Activated CD4-positive, alpha-beta memory T cell treated with anti-CD3 and anti-CD28 coated beads for 36 hours (primary cell): Measurements from ENCODE around the gene FAM228B. TPM values are rescaled to one million over a fixed set of nuclear protein-coding genes. Genes with fewer than 3 reads are reported as not detected.
"Not testable (repeated sequence)": the region's sequence is repeated elsewhere in the genome, so short reads cannot be mapped to it uniquely, and the experiment has no call there.

Experiments used
- CTCF ChIA-PET: fragments of 350-600 bp; sonication (Branson Sonifier 250); formaldehyde crosslinking; loops from one replicate; lab custom pipeline; 2021; ENCODE audit warnings: antibody characterized with exemption, inconsistent platforms; lab: Charles Lee
- POLR2A ChIA-PET: fragments of 350-600 bp; sonication (Branson Sonifier 250); formaldehyde crosslinking; loops from one replicate; lab custom pipeline; 2021; ENCODE audit warnings: antibody characterized with exemption; lab: Charles Lee
- DNase-seq: peaks from one replicate; pipeline ENCODE4 v3.0.0-alpha.2; 2020
- H3K27ac Mint-ChIP-seq: one replicate; pipeline ENCODE4 v1.8.0; 2021; ENCODE audit warnings: mixed read lengths
- H3K27me3 Mint-ChIP-seq: one replicate; pipeline ENCODE4 v1.8.0; 2021; ENCODE audit warnings: mixed read lengths
- H3K36me3 Mint-ChIP-seq: one replicate; pipeline ENCODE4 v1.8.0; 2021; ENCODE audit warnings: mixed read lengths
- H3K4me1 Mint-ChIP-seq: one replicate; pipeline ENCODE4 v1.8.0; 2021; ENCODE audit warnings: low read depth, mixed read lengths
- H3K4me3 Mint-ChIP-seq: one replicate; pipeline ENCODE4 v1.8.0; 2021; ENCODE audit warnings: mild to moderate bottlenecking, mixed read lengths
- H3K9me3 Mint-ChIP-seq: one replicate; pipeline ENCODE4 v1.8.0; 2021; ENCODE audit warnings: mixed read lengths
- intact Hi-C: fragments of 100-400 bp; cut with micrococcal nuclease; formaldehyde crosslinking; loops from one replicate; pipeline ENCODE4 v1.15.1; 2023
- total RNA-seq, 2 experiments: library from RNA; stranded (reverse); gene quantifications; one replicate each; pipeline ENCODE4 v1.2.3, GENCODE V29; 2021

The FAM228B gene
- total RNA-seq, 2 experiments from 2014 or later: 6.5 to 7.2 TPM

- peaks cover 14% of the 10 kb centered on the region for H3K4me1 Mint-ChIP-seq
- POLR2A ChIA-PET: interaction anchor here (0.6 to 3.1 kb wide), 5 partner anchors 7 to 156 kb away, joined by 3 to 18 read pairs (median 5); partner anchors contain the start of genes ATAD2B, SF3B6, UBXN2A and WDCP
- peak overlapping the region; percentile 61 for H3K27ac Mint-ChIP-seq
- peak overlapping the region; percentile 81 for H3K4me3 Mint-ChIP-seq
- no peaks in the 10 kb centered on the region for H3K27me3 Mint-ChIP-seq
- intact Hi-C loops: loop anchor here (1.0 to 2.0 kb wide), 5 partner anchors 7 to 259 kb away; partner anchors contain the start of genes ATAD2B, SF3B6 and WDCP
- DNase-seq: peak; percentile 63
- H3K36me3 Mint-ChIP-seq: peaks cover 2% of the 10 kb centered on the region
- CTCF ChIA-PET: interaction anchor here (0.6 to 4.5 kb wide), 47 partner anchors 8 to 645 kb away, joined by 3 to 87 read pairs (median 5); partner anchors contain the start of genes ATAD2B, FAM228B, FKBP1B and PFN4
- no peaks in the 10 kb centered on the region for H3K9me3 Mint-ChIP-seq
These were observed 39.5 kb upstream of the FAM228B start for GRCh38 chr2:24083567-24084385.

DNA sequence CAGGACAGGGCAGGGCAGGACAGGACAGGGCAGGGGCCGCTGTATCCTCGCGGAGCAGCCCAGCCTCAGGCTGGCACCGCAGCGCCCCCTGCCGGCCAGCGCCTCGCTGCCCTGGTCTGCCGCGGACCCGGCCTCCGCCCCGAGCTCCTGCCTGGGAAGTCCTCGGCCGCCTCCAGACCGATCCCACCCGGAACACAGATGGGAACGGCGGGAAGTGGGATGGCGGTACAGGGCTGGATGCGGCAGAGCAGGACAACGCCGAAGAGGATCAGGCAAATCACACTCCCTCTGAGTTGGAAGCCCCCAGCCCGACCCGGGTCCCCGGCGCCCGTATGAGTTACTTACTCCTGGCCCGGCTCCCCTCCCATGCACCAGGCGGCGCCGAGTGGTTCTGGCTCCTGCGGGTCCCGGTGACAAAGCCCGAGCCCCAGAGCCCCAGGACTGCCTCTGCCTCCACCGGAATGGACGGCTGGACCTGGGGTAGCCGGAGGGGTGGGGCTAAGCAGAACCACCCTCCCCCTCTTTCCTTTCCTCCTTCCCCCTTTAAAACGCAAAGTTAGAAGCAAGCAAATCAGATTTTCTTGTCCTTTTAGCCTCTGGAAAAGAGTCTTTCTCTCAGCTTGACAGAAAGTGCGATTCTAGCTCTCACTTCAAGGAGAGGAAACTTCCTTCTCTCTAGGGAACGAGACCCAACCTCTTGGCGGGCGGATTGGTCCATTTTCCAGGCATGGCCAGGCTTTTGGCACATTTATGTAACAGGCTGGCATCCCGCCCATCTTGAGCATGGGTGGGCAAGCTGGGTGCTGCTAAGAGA is 38.7 kb upstream of the FAM228B start, which contains the start of gene TP53I3:
Gene TP53I3 (minus strand): TSS at position 449 of the 814 bp plus-strand sequence. CDS start 508 bp downstream, outside the sequence.
- CTCF ChIA-PET: interaction anchor here (0.6 to 4.5 kb wide), 57 partner anchors 8 to 1163 kb away, joined by 3 to 87 read pairs (median 4); partner anchors contain the start of genes ATAD2B, FAM228B, FKBP1B and ITSN2
- no peaks in the 10 kb centered on the region for H3K27me3 Mint-ChIP-seq
- peak within 1 kb of the TSS; percentile 81 for H3K4me3 Mint-ChIP-seq
- intact Hi-C loops: loop anchor here (1.0 to 2.0 kb wide), 5 partner anchors 8 to 260 kb away; partner anchors contain the start of genes ATAD2B, SF3B6 and WDCP
- H3K4me1 Mint-ChIP-seq: peaks cover 14% of the 10 kb centered on the region
- H3K36me3 Mint-ChIP-seq: peaks cover 4% of the 10 kb centered on the region
- peak within 1 kb of the TSS; percentile 61 for H3K27ac Mint-ChIP-seq
- POLR2A ChIA-PET: interaction anchor here (1.5 to 3.1 kb wide), 3 partner anchors 8 to 157 kb away, joined by 5 to 18 read pairs (median 7); partner anchors contain the start of genes ATAD2B, SF3B6 and WDCP
- DNase-seq: peak; percentile 87
- no peaks in the 10 kb centered on the region for H3K9me3 Mint-ChIP-seq

GRCh38 chr2:24085200-24085489 is 38.1 kb upstream of the FAM228B start:
- no peaks in the 10 kb centered on the region for H3K9me3 Mint-ChIP-seq
- H3K36me3 Mint-ChIP-seq: peaks cover 4% of the 10 kb centered on the region
- ChIA-PET POLR2A (interaction anchor here (1.9 to 3.1 kb wide), 2 partner anchors 9 to 158 kb away, joined by 5 to 18 read pairs; partner anchors contain the start of genes ATAD2B and SF3B6), CTCF (interaction anchor here (0.5 to 4.5 kb wide), 23 partner anchors 9 to 621 kb away, joined by 3 to 87 read pairs (median 6); partner anchors contain the start of genes ATAD2B, FAM228B, PFN4 and SF3B6)
- no peak for DNase-seq
- no peak overlapping the region for H3K27ac Mint-ChIP-seq
- H3K27me3 Mint-ChIP-seq: no peaks in the 10 kb centered on the region
- intact Hi-C loops: loop anchor here (2.0 kb wide), 1 partner anchor 38 kb away; the partner anchor contains the start of gene WDCP
- peaks cover 14% of the 10 kb centered on the region for H3K4me1 Mint-ChIP-seq
- H3K4me3 Mint-ChIP-seq: peak overlapping the region; percentile 81

DNA sequence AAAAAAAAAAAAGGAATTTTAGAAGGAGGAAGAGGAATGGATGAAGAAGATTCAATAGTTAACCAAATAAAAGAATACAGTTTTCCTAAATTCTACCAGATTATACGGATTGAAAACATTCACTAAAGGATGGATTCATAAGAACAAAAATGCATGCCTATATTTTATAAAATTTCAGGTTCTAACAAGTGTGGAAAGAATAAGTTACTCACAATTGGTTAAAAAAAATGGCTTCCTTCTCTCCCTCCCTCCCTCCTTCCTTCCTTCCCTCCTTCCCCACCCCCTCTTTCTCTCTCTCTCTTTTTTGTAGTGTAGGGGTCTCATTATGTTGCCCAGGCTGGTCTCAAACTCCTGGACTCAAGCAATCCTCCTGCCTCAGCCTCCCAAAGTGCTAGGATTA is 37.0 kb upstream of the FAM228B start:
- Mint-ChIP-seq H3K27ac (no peak overlapping the region), H3K9me3 (no peaks in the 10 kb centered on the region), H3K36me3 (peaks cover 3% of the 10 kb centered on the region), H3K4me3 (no peak overlapping the region), H3K4me1 (peaks cover 14% of the 10 kb centered on the region), H3K27me3 (no peaks in the 10 kb centered on the region)
- ChIA-PET CTCF (no interaction called here), POLR2A (no interaction called here)
- intact Hi-C loops: no loop called here
- DNase-seq: no peak

GRCh38 chr2:24087032-24087431 is 36.2 kb upstream of the FAM228B start:
- CTCF ChIA-PET: interaction anchor here (1.2 kb wide), 1 partner anchor 8 kb away, joined by 3 read pairs; no protein-coding TSS in a partner anchor

GRCh38 chr2:24088821-24089359 is 34.4 kb upstream of the FAM228B start:
- ChIA-PET POLR2A (no interaction called here), CTCF (interaction anchor here (1.0 to 1.5 kb wide), 2 partner anchors 10 to 264 kb away, joined by 3 to 4 read pairs; no protein-coding TSS in a partner anchor)
- Mint-ChIP-seq H3K36me3 (peaks cover 3% of the 10 kb centered on the region), H3K4me1 (peaks cover 5% of the 10 kb centered on the region), H3K27ac (no peak overlapping the region), H3K27me3 (no peaks in the 10 kb centered on the region), H3K4me3 (no peak overlapping the region), H3K9me3 (no peaks in the 10 kb centered on the region)
- DNase-seq: no peak
- intact Hi-C loops: no loop called here

More at GRCh38 chr2:24087032-24087431, 36.2 kb upstream of the FAM228B start:
- Mint-ChIP-seq H3K9me3 (no peaks in the 10 kb centered on the region), H3K36me3 (peaks cover 3% of the 10 kb centered on the region), H3K27ac (no peak overlapping the region), H3K27me3 (no peaks in the 10 kb centered on the region), H3K4me3 (no peak overlapping the region), H3K4me1 (peaks cover 14% of the 10 kb centered on the region)
- DNase-seq: no peak
- POLR2A ChIA-PET: no interaction called here
- intact Hi-C loops: no loop called here

DNA sequence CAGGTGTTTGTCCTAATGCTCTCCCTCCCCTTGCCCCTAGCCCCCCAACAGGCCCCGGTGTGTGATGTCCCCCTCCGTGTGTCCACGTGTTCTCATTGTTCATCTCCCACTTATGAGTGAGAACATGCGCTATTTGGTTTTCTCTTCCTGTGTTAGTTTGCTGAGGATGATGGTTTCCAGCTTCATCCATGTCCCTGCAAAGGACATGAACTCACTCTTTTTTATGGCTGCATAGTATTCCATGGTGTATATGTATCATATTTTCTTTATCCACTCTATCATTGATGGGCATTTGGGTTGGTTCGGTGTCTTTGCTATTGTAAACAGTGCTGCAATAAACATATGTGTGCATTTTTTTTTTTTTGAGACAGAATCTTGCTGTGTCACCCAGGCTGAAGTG is 30.0 kb upstream of the FAM228B start:
- H3K27ac Mint-ChIP-seq, H3K27me3 Mint-ChIP-seq, CTCF ChIA-PET, H3K4me3 Mint-ChIP-seq, intact Hi-C loops, DNase-seq, H3K4me1 Mint-ChIP-seq, POLR2A ChIA-PET, H3K9me3 Mint-ChIP-seq: not testable (repeated sequence)
- H3K36me3 Mint-ChIP-seq: peaks cover 11% of the 10 kb centered on the region

DNA sequence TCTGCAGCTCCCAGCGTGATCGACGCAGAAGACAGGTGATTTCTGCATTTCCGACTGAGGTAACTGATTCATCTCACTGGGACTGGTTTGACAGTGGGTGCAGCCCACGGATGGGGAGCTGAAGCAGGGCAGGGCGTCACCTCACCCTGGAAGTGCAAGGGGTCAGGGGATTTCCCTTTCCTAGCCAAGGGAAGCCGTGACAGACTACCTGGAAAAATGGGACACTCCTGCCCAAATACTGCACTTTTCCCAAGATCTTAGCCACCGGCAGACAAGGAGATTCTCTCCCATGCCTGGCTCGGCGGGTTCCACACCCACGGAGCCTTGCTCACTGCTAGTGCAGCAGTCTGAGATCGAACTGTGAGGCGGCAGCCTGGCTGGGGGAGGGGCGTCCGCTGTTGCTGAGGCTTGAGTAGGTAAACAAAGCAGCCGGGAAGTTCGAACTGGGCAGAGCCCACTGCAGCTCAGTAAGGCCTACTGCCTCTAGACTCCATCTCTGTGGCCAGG is 28.0 kb upstream of the FAM228B start:
- H3K27me3 Mint-ChIP-seq, H3K4me3 Mint-ChIP-seq, H3K9me3 Mint-ChIP-seq, intact Hi-C loops, POLR2A ChIA-PET, H3K36me3 Mint-ChIP-seq, H3K27ac Mint-ChIP-seq, H3K4me1 Mint-ChIP-seq, DNase-seq: not testable (repeated sequence)
- CTCF ChIA-PET: interaction anchor here (1.2 kb wide), 1 partner anchor 11 kb away, joined by 3 read pairs; the partner anchor contains the start of gene TP53I3

- peaks cover 15% of the 10 kb centered on the region for H3K36me3 Mint-ChIP-seq
- intact Hi-C loops, H3K4me3 Mint-ChIP-seq, H3K27me3 Mint-ChIP-seq, POLR2A ChIA-PET, DNase-seq, H3K4me1 Mint-ChIP-seq, CTCF ChIA-PET, H3K27ac Mint-ChIP-seq: not testable (repeated sequence)
- H3K9me3 Mint-ChIP-seq: peaks cover 13% of the 10 kb centered on the region
These were observed 22.5 kb upstream of the FAM228B start for GRCh38 chr2:24100732-24101131.

DNA sequence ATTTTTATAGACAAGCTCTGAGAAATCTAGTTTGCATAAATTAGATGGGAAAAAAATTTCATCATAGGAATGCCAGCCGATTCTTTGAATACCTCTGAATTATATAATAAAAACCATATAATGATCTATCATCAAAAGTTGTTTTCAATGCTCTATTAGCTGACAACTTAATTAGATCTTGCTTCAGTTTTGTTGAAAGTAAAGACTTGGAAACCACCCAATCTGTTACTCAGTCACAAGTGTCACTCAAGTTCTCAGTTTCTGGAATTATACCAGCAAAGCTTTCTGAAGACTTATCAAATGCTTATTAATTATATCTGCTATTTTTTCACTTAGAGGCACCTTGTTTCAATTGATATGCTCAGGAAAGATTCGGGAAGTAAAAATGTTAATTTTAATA is 21.3 kb upstream of the FAM228B start:
- intact Hi-C loops: no loop called here
- Mint-ChIP-seq H3K9me3 (peaks cover 22% of the 10 kb centered on the region), H3K4me1 (no peaks in the 10 kb centered on the region), H3K36me3 (peaks cover 15% of the 10 kb centered on the region), H3K27me3 (no peaks in the 10 kb centered on the region), H3K27ac (no peak overlapping the region), H3K4me3 (no peak overlapping the region)
- ChIA-PET POLR2A (interaction anchor here (0.7 kb wide), 1 partner anchor 11 kb away, joined by 3 read pairs; no protein-coding TSS in a partner anchor), CTCF (interaction anchor here (0.6 to 1.2 kb wide), 3 partner anchors 18 to 169 kb away, joined by 3 read pairs; partner anchors contain the start of gene TP53I3)
- DNase-seq: no peak

- intact Hi-C loops: no loop called here
These were observed 20.6 kb upstream of the FAM228B start for GRCh38 chr2:24102677-24103076.

More at GRCh38 chr2:24102677-24103076, 20.6 kb upstream of the FAM228B start:
- POLR2A ChIA-PET: interaction anchor here (0.7 kb wide), 1 partner anchor 10 kb away, joined by 3 read pairs; no protein-coding TSS in a partner anchor
- H3K9me3 Mint-ChIP-seq: peaks cover 27% of the 10 kb centered on the region
- H3K4me3 Mint-ChIP-seq: no peak overlapping the region
- CTCF ChIA-PET: interaction anchor here (1.0 to 1.2 kb wide), 2 partner anchors 19 to 61 kb away, joined by 3 read pairs; partner anchors contain the start of gene TP53I3
- DNase-seq: no peak
- no peaks in the 10 kb centered on the region for H3K4me1 Mint-ChIP-seq
- no peaks in the 10 kb centered on the region for H3K27me3 Mint-ChIP-seq
- no peak overlapping the region for H3K27ac Mint-ChIP-seq
- H3K36me3 Mint-ChIP-seq: peaks cover 15% of the 10 kb centered on the region
